SU-DHL-6 (cell line): ENCODE measurements around the gene EPC1.

Experiments
- H2AFZ ChIP-seq: fragments of 200-600 bp; sonication (generic); 2 replicates; pipeline ENCODE4 v1.6.1; 2014; ENCODE audit warnings: low read depth, mild to moderate bottlenecking, moderate library complexity, mixed read lengths, antibody characterized with exemption, low read length; ENCODE audit not compliant: severe bottlenecking
- H3F3A ChIP-seq: fragments of 200-600 bp; shearing (Covaris generic); 2 replicates; pipeline ENCODE4 v1.6.0; 2016; ENCODE audit warnings: antibody characterized with exemption, mild to moderate bottlenecking; ENCODE audit not compliant: insufficient read depth
- H3K27ac ChIP-seq: fragments of 200-600 bp; sonication (generic); 2 replicates; pipeline ENCODE4 v1.5.1; 2016; ENCODE audit warnings: low read depth, mild to moderate bottlenecking, low read length, moderate library complexity, mixed read lengths
- H3K27me3 ChIP-seq: fragments of 200-600 bp; sonication (generic), shearing (Covaris generic); 2 replicates; pipeline ENCODE4 v1.6.0; 2014; ENCODE audit warnings: mild to moderate bottlenecking, low read length
- H3K36me3 ChIP-seq: fragments of 200-600 bp; sonication (generic); 2 replicates; pipeline ENCODE4 v1.6.1; 2014; ENCODE audit warnings: mild to moderate bottlenecking, low read length, mixed read lengths
- H3K4me2 ChIP-seq: fragments of 300-600, 200-600 bp; shearing (Covaris generic), sonication (generic); 2 replicates; pipeline ENCODE4 v1.6.0; 2014; ENCODE audit warnings: low read length, low read depth, mild to moderate bottlenecking; ENCODE audit not compliant: poor library complexity, severe bottlenecking
- H3K4me3 ChIP-seq: fragments of 200-600 bp; sonication (generic); 2 replicates; pipeline ENCODE4 v1.5.1; 2014; ENCODE audit warnings: antibody characterized with exemption, low read length, mild to moderate bottlenecking, mixed read lengths; ENCODE audit not compliant: insufficient read depth, poor library complexity, severe bottlenecking
- H3K79me2 ChIP-seq: fragments of 200-600 bp; sonication (generic); 2 replicates; pipeline ENCODE4 v1.6.1; 2014; ENCODE audit warnings: mild to moderate bottlenecking, low read length, moderate library complexity; ENCODE audit not compliant: insufficient read depth
- H3K9ac ChIP-seq: fragments of 200-600 bp; sonication (generic); 2 replicates; pipeline ENCODE4 v1.7.0; 2014; ENCODE audit warnings: mild to moderate bottlenecking, low read length
- H3K9me2 ChIP-seq: fragments of 200-600 bp; sonication (generic); replicated peaks from 2 replicates; pipeline ENCODE4 v1.6.1; 2014; ENCODE audit warnings: low read length; ENCODE audit not compliant: insufficient read depth
- H3K9me3 ChIP-seq: fragments of 200-600 bp; sonication (generic); 2 replicates; pipeline ENCODE4 v1.6.1; 2014; ENCODE audit warnings: low read length, mixed read lengths; ENCODE audit not compliant: insufficient read depth
- H4K20me1 ChIP-seq: fragments of 200-600 bp; sonication (generic); 2 replicates; pipeline ENCODE4 v1.6.1; 2014; ENCODE audit warnings: low read depth, mild to moderate bottlenecking, antibody characterized with exemption, low read length, moderate library complexity, mixed read lengths
- CTCF ChIP-seq: fragments of 200-600 bp; sonication (generic); IDR thresholded peaks from one replicate; pipeline ENCODE4 v1.5.1; 2017; ENCODE audit warnings: antibody characterized with exemption, mild to moderate bottlenecking, low read length, moderate library complexity; ENCODE audit not compliant: insufficient read depth, poor library complexity, severe bottlenecking
- EZH2phosphoT487 ChIP-seq: fragments of 200-600 bp; sonication (generic), shearing (Covaris generic); conservative IDR thresholded peaks from 2 replicates; pipeline ENCODE4 v1.6.1; 2018; ENCODE audit warnings: mild to moderate bottlenecking, antibody characterized with exemption, low read length, moderate library complexity, mixed read lengths

The EPC1 gene

GRCh38 chr10:32245760-32246159, 101.2 kb downstream of the EPC1 start:
- no peaks in the 10 kb centered on the region for H4K20me1 ChIP-seq
- H3K9me3 ChIP-seq, result no peaks in the 10 kb centered on the region
- no peaks in the 10 kb centered on the region for H3K9me2 ChIP-seq
- TF ChIP-seq CTCF (no peak), EZH2phosphoT487 (no peak)
- no peak overlapping the region for H3K27ac ChIP-seq
- H3K9ac ChIP-seq, result no peak overlapping the region
- H3K4me3 ChIP-seq, result no peak overlapping the region
- no peaks in the 10 kb centered on the region for H3K36me3 ChIP-seq
- no peaks in the 10 kb centered on the region for H3K27me3 ChIP-seq
- no peak overlapping the region for H2AFZ ChIP-seq
- no peak overlapping the region for H3K4me2 ChIP-seq
- H3F3A ChIP-seq, result no peaks in the 10 kb centered on the region
- H3K79me2 ChIP-seq, result no peaks in the 10 kb centered on the region

GRCh38 chr10:32244421-32245207, 102.3 kb downstream of the EPC1 start:
- Histone ChIP-seq H3K79me2 (no peaks in the 10 kb centered on the region), H3K36me3 (no peaks in the 10 kb centered on the region), H3K9me2 (no peaks in the 10 kb centered on the region), H4K20me1 (no peaks in the 10 kb centered on the region), H3K9ac (no peak overlapping the region), H2AFZ (no peak overlapping the region), H3K9me3 (no peaks in the 10 kb centered on the region), H3K27ac (no peak overlapping the region), H3K27me3 (no peaks in the 10 kb centered on the region), H3F3A (no peaks in the 10 kb centered on the region), H3K4me2 (no peak overlapping the region), H3K4me3 (no peak overlapping the region)
- TF ChIP-seq CTCF (no peak), EZH2phosphoT487 (no peak)

- H3K9me3 ChIP-seq, result no peaks in the 10 kb centered on the region
- no peaks in the 10 kb centered on the region for H3F3A ChIP-seq
- H3K27me3 ChIP-seq, result no peaks in the 10 kb centered on the region
- TF ChIP-seq CTCF (no peak), EZH2phosphoT487 (no peak)
- H3K36me3 ChIP-seq, result no peaks in the 10 kb centered on the region
- no peak overlapping the region for H3K9ac ChIP-seq
- no peaks in the 10 kb centered on the region for H3K79me2 ChIP-seq
- H3K9me2 ChIP-seq, result no peaks in the 10 kb centered on the region
- H2AFZ ChIP-seq, result no peak overlapping the region
- H3K27ac ChIP-seq, result no peak overlapping the region
- no peaks in the 10 kb centered on the region for H4K20me1 ChIP-seq
- no peak overlapping the region for H3K4me3 ChIP-seq
- no peak overlapping the region for H3K4me2 ChIP-seq
These were observed 102.9 kb downstream of the EPC1 start for GRCh38 chr10:32244011-32244410.
